ENCODE measurements around the gene RNASE8. TPM values are rescaled to one million over a fixed set of nuclear protein-coding genes. Genes with fewer than 3 reads are reported as not detected.

The RNASE8 gene
- total and polyA plus RNA-seq, 2 of the 8 experiments (the other 6 are each of a cell fraction or from before 2014, with no cell fraction given), result not detected

DNA sequence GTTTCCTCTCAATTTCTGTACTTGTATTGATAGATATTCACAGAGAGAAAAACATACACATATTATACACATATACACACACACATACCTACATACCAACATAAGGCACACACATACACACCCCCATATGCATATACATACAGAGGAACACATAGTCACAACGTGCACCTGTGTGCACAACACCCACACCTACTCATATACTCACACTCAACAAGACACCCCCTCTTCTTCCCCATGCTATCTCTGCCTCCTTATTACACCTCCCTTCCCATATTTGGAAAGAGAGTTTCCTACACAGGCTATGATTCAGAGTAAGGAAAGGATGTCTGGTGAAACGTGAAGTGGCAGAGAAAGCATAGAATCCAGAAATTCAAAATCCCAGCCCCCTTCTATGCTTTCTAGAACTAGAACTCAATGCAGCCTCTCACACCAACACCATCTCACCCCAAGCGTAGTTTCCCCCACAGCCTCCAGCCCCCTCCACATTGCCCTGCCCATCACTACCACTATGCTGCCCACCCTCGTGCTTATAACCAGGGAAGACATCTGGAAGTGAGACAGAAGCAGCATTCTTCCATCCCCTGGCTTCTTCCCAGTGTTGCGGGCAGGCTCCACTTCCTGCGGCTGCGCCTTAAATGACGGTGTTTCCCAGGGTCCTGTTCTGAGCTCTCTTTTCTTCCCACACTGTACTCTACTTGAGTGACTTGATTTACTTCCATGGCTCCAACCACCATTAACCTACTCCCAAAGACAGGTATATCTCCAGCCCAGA lies 2.4 kb downstream of the RNASE8 start:
- DNase-seq (ENCODE audit: low read depth in 1 of 2, low spot score in 2 of 2) (no peak), FAIRE-seq (no peak)
- no peaks in the 10 kb centered on the region for H3K36me3 ChIP-seq (ENCODE audit: control insufficient read depth in 2 of 4, insufficient read depth in 4 of 4, low read length in 3 of 4)
- H3K4me3 ChIP-seq (ENCODE audit: extremely low read depth in 1 of 4, insufficient read depth in 2 of 4, low read depth in 3 of 4, low read length in 4 of 4), result no peak overlapping the region
- H2BK120ac ChIP-seq (replicated peaks; ENCODE audit: low read depth, low read length), result no peak overlapping the region
- H2AFZ ChIP-seq (ENCODE audit: low read length), result no peak overlapping the region
- no peak overlapping the region for H2BK12ac ChIP-seq (ENCODE audit: low read depth, low read length)
- no peak overlapping the region for H4K91ac ChIP-seq (replicated peaks; ENCODE audit: insufficient read length, low read length)
- no peaks in the 10 kb centered on the region for H3K79me1 ChIP-seq (ENCODE audit: low read depth, low read length)
- POLR2A ChIA-PET (ENCODE audit: partially characterized antibody), result interaction anchor here (1.5 to 3.7 kb wide), 3 partner anchors 8 to 11 kb away, joined by 4 to 17 read pairs (median 7); partner anchors contain the start of gene ARHGEF40
- TF ChIP-seq SIN3A (conservative IDR thresholded peaks at IDR 0.05 in 1 of 2, IDR thresholded peaks at IDR 0.05 in 1 of 2; ENCODE audit: low read depth in 1 of 2, low read length in 2 of 2) (no peak), BCL11A (IDR thresholded peaks at IDR 0.05; ENCODE audit: low read depth in 2 of 2, low read length in 2 of 2) (no peak)
- H3K27me3 ChIP-seq (replicated peaks in 1 of 4; ENCODE audit: control insufficient read depth in 3 of 4, extremely low read depth in 1 of 4, insufficient read depth in 3 of 4, low read length in 3 of 4), result no peaks in the 10 kb centered on the region; a peak in 1 of 7 replicates
- no peaks in the 10 kb centered on the region for H3K9me3 ChIP-seq (ENCODE audit: insufficient read depth in 2 of 2, low read depth in 1 of 2, low read length in 1 of 2)
- H3K4me1 ChIP-seq (replicated peaks in 1 of 4; ENCODE audit: control insufficient read depth in 3 of 4, insufficient read depth in 4 of 4, low read length in 3 of 4), result no peaks in the 10 kb centered on the region; a peak in 2 of 7 replicates
- no peak overlapping the region for H2BK15ac ChIP-seq (ENCODE audit: low read length)
- H3K18ac ChIP-seq (ENCODE audit: extremely low read depth, low read length), result no peak overlapping the region
- no peak overlapping the region for H2BK20ac ChIP-seq (ENCODE audit: low read length)
- H2BK5ac ChIP-seq (ENCODE audit: low read depth, low read length), result no peak overlapping the region
- H3K14ac ChIP-seq (ENCODE audit: insufficient read length), result no peak overlapping the region
- no peak overlapping the region for H3K56ac ChIP-seq (replicated peaks; ENCODE audit: insufficient read length, low read depth, low read length)
- CTCF ChIA-PET (ENCODE audit: partially characterized antibody), result interaction anchor here (1.1 to 3.4 kb wide), 4 partner anchors 24 to 45 kb away, joined by 4 to 18 read pairs (median 6); no protein-coding TSS in a partner anchor
- no peak overlapping the region for H3K4me2 ChIP-seq (ENCODE audit: insufficient read depth in 1 of 2, low read depth in 2 of 2, low read length in 2 of 2)
- 85% methylated on average over 8 of the region's 8 CpGs; no CpG with 5 or more reads in 1 of the 2 experiments for WGBS, 2 experiments (ENCODE audit: extremely low coverage in 1 of 2, insufficient coverage in 1 of 2, insufficient read length in 1 of 2, insufficient replicate concordance in 2 of 2, low coverage in 1 of 2, low lambda C conversion rate in 2 of 2, missing lambda C conversion rate in 1 of 2)
- H3K23me2 ChIP-seq (ENCODE audit: low read depth, low read length), result no peaks in the 10 kb centered on the region
- H4K8ac ChIP-seq (ENCODE audit: extremely low read depth, insufficient read depth, low read length), result no peak overlapping the region
- no peak overlapping the region for H3K9ac ChIP-seq (replicated peaks in 1 of 4; ENCODE audit: extremely low read depth in 1 of 4, low read depth in 3 of 4, low read length in 3 of 4)
- no peak overlapping the region for H2AK5ac ChIP-seq (ENCODE audit: low read depth, low read length)
- no peak overlapping the region for H3K23ac ChIP-seq (ENCODE audit: insufficient read length)
- H4K5ac ChIP-seq (ENCODE audit: insufficient read length, low read depth, low read length), result no peak overlapping the region
- no peaks in the 10 kb centered on the region for H3K79me2 ChIP-seq (ENCODE audit: control insufficient read depth in 1 of 2, insufficient read depth in 2 of 2, low read length in 2 of 2)
- H3K4ac ChIP-seq (replicated peaks; ENCODE audit: insufficient read length, low read depth, low read length), result no peak overlapping the region
- no peak overlapping the region for H3K27ac ChIP-seq (ENCODE audit: low read depth, low read length)
- H4K20me1 ChIP-seq (replicated peaks in 1 of 2; ENCODE audit: control insufficient read depth in 1 of 2, insufficient read depth in 2 of 2, low read length in 2 of 2), result no peaks in the 10 kb centered on the region
